Endothelial cell (in vitro differentiated cells): ENCODE measurements around the gene HDAC4. TPM values are rescaled to one million over a fixed set of nuclear protein-coding genes. Genes with fewer than 3 reads are reported as not detected.

Experiments
- DNase-seq: peaks from one replicate; pipeline ENCODE4 v3.0.0; 2021; ENCODE audit warnings: low spot score
- H3K27ac Mint-ChIP-seq: one replicate; pipeline ENCODE4 v1.8.0; 2021; ENCODE audit warnings: mixed read lengths, inconsistent platforms; ENCODE audit not compliant: unreplicated experiment
- H3K27me3 Mint-ChIP-seq: one replicate; pipeline ENCODE4 v1.8.0; 2021; ENCODE audit warnings: mild to moderate bottlenecking, moderate library complexity, mixed read lengths, inconsistent platforms; ENCODE audit not compliant: unreplicated experiment
- H3K36me3 Mint-ChIP-seq: one replicate; pipeline ENCODE4 v1.8.0; 2021; ENCODE audit warnings: mild to moderate bottlenecking, low read depth, mixed read lengths, inconsistent platforms; ENCODE audit not compliant: unreplicated experiment
- H3K4me1 Mint-ChIP-seq: one replicate; pipeline ENCODE4 v1.8.0; 2021; ENCODE audit warnings: mild to moderate bottlenecking, mixed read lengths, inconsistent platforms; ENCODE audit not compliant: unreplicated experiment
- H3K4me3 Mint-ChIP-seq: one replicate; pipeline ENCODE4 v1.8.0; 2021; ENCODE audit warnings: mild to moderate bottlenecking, mixed read lengths, inconsistent platforms; ENCODE audit not compliant: unreplicated experiment
- H3K9me3 Mint-ChIP-seq: one replicate; pipeline ENCODE4 v1.8.0; 2021; ENCODE audit warnings: mixed read lengths, inconsistent platforms; ENCODE audit not compliant: unreplicated experiment
- total RNA-seq: library from RNA; stranded (reverse); fragmentation: NEBNext Ultra II Directional; extraction: Animal tissue kit (Norgen Biotek cat#: 25700); gene quantifications from one replicate; pipeline ENCODE4 v1.2.1, GENCODE V29; 2021; ENCODE audit not compliant: unreplicated experiment
- TF ChIP-seq, protein P1 (sequence below): fragments of 200-600 bp; sonication (generic); IDR thresholded peaks from one replicate; pipeline ENCODE4 v1.5.0; 2021; ENCODE audit warnings: antibody characterized with exemption; ENCODE audit not compliant: unreplicated experiment

HDAC4 gene
- total RNA-seq, 1 donor from 2014 or later, result 26.0 TPM

DNA sequence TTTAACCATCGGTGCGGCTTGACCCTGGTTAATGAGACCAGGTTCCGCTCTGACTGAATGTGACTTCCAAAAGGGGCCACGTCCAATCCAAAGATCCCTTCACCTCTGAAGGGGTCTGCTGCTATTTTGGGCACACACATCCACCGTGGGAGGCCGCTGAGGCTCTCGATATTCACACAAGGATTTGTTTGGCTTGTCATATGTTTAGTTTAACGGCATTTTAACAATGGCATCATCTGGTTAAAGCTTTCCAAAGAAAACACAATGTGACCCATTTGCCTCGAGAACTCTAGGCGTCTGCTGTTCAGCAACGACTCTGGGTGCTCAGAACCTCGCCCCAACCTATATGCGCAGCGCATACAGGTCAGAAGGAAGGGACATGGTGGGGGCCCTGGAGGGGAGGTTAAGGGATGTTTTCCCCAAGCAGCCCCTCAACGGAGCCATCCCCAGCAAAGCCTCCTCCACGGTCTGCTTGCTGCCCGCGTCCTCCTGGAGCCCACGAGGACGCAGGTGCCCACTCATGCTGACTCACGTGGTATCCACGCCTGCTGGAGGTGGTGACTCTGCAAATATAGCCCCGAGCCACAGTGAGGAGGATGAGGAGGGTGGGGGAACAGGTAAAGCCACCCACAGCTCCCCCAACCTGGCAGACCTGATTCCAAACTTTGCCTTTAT, 260.3 kb downstream of the HDAC4 start:
- H3K4me3 Mint-ChIP-seq, result no peak overlapping the region
- no peaks in the 10 kb centered on the region for H3K9me3 Mint-ChIP-seq
- DNase-seq, result no peak
- peaks cover 3% of the 10 kb centered on the region for H3K27me3 Mint-ChIP-seq
- no peaks in the 10 kb centered on the region for H3K4me1 Mint-ChIP-seq
- H3K36me3 Mint-ChIP-seq, result peaks cover 11% of the 10 kb centered on the region
- TF ChIP-seq, protein P1, sequence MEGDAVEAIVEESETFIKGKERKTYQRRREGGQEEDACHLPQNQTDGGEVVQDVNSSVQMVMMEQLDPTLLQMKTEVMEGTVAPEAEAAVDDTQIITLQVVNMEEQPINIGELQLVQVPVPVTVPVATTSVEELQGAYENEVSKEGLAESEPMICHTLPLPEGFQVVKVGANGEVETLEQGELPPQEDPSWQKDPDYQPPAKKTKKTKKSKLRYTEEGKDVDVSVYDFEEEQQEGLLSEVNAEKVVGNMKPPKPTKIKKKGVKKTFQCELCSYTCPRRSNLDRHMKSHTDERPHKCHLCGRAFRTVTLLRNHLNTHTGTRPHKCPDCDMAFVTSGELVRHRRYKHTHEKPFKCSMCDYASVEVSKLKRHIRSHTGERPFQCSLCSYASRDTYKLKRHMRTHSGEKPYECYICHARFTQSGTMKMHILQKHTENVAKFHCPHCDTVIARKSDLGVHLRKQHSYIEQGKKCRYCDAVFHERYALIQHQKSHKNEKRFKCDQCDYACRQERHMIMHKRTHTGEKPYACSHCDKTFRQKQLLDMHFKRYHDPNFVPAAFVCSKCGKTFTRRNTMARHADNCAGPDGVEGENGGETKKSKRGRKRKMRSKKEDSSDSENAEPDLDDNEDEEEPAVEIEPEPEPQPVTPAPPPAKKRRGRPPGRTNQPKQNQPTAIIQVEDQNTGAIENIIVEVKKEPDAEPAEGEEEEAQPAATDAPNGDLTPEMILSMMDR, result no peak
- no peak overlapping the region for H3K27ac Mint-ChIP-seq

- no peak for DNase-seq
- TF ChIP-seq, protein P1, result no peak
- no peak overlapping the region for H3K4me3 Mint-ChIP-seq
- no peaks in the 10 kb centered on the region for H3K9me3 Mint-ChIP-seq
- H3K27ac Mint-ChIP-seq, result no peak overlapping the region
- peaks cover 3% of the 10 kb centered on the region for H3K27me3 Mint-ChIP-seq
- no peaks in the 10 kb centered on the region for H3K4me1 Mint-ChIP-seq
- H3K36me3 Mint-ChIP-seq, result peaks cover 14% of the 10 kb centered on the region
These were observed 261.3 kb downstream of the HDAC4 start for GRCh38 chr2:239139566-239139965.

GRCh38 chr2:239139101-239139500, 261.7 kb downstream of the HDAC4 start:
- TF ChIP-seq, protein P1, result no peak
- Mint-ChIP-seq H3K27me3 (peaks cover 3% of the 10 kb centered on the region), H3K9me3 (no peaks in the 10 kb centered on the region), H3K27ac (no peak overlapping the region), H3K4me3 (no peak overlapping the region), H3K36me3 (peaks cover 19% of the 10 kb centered on the region), H3K4me1 (no peaks in the 10 kb centered on the region)
- no peak for DNase-seq

DNA sequence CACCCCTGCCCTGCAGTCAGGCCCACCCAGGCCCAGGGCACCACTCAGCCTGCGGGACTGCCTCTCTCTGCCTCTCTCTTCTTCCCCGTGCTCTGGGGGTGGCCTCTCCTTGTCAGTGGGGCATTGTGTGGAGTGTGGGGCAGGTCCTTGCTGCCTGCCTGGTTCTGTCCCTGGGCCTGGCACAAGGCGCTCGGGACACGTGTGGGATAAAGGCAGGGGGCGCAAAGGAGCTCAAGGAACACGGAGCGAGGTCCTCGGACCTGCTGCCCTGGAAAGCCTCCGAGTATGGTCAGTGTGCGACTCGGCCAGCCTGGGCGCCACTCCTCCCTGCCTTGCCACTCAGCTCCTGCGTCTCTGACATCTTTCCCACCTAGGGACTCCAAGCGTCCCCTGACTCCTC, 262.2 kb downstream of the HDAC4 start:
- Mint-ChIP-seq H3K36me3 (peaks cover 21% of the 10 kb centered on the region), H3K4me1 (no peaks in the 10 kb centered on the region), H3K4me3 (no peak overlapping the region), H3K27me3 (peaks cover 3% of the 10 kb centered on the region), H3K9me3 (no peaks in the 10 kb centered on the region), H3K27ac (no peak overlapping the region)
- DNase-seq, result no peak
- TF ChIP-seq, protein P1, result no peak

DNA sequence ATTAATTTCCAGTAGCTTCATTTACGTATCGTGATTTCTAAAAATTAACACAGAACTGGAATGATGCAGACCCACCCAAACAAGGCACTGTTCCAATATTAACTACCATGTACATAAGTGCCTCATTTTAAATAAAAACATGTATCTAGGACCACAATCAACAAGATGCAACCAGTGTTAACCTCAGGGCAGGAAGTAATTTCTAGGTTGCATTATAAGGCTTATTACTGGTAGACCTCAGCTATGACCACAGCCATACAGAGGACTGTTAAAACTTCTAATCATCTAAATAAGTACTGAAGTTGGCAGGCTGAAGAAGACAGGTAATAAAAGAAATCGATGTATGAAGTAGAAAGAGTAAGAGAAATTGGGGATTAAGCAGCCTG, 262.9 kb downstream of the HDAC4 start:
- no peak for DNase-seq
- no peaks in the 10 kb centered on the region for H3K4me1 Mint-ChIP-seq
- TF ChIP-seq, protein P1, result no peak
- peaks cover 3% of the 10 kb centered on the region for H3K27me3 Mint-ChIP-seq
- no peaks in the 10 kb centered on the region for H3K9me3 Mint-ChIP-seq
- H3K36me3 Mint-ChIP-seq, result peaks cover 26% of the 10 kb centered on the region
- H3K4me3 Mint-ChIP-seq, result no peak overlapping the region
- H3K27ac Mint-ChIP-seq, result no peak overlapping the region
